Activated CD4-positive, alpha-beta T cell treated with anti-CD3 and anti-CD28 coated beads, Interleukin-2, amount 10 ng/mL, durations not matched to agents 7 days and 5 days (primary cell): Measurements from ENCODE around the gene CLN6. TPM values are rescaled to one million over a fixed set of nuclear protein-coding genes. Genes with fewer than 3 reads are reported as not detected.
"Not testable (repeated sequence)": the region's sequence is repeated elsewhere in the genome, so short reads cannot be mapped to it uniquely, and the experiment has no call there.

Source experiments
- CTCF ChIA-PET: fragments of 350-600 bp; sonication (Branson Sonifier 250); formaldehyde crosslinking; loops from one replicate; lab custom pipeline; 2021; ENCODE audit warnings: antibody characterized with exemption; lab: Charles Lee
- POLR2A ChIA-PET: fragments of 350-600 bp; sonication (Branson Sonifier 250); formaldehyde crosslinking; loops from one replicate; lab custom pipeline; 2021; ENCODE audit warnings: antibody characterized with exemption; lab: Charles Lee
- DNase-seq: peaks from one replicate; pipeline ENCODE4 v3.0.0-alpha.2; 2020
- H3K27ac Mint-ChIP-seq: one replicate; pipeline ENCODE4 v1.8.0; 2021; ENCODE audit warnings: mild to moderate bottlenecking, moderate library complexity, mixed read lengths
- H3K27me3 Mint-ChIP-seq: one replicate; pipeline ENCODE4 v1.8.0; 2021; ENCODE audit warnings: mixed read lengths
- H3K36me3 Mint-ChIP-seq: one replicate; pipeline ENCODE4 v1.8.0; 2021; ENCODE audit warnings: low read depth, mixed read lengths
- H3K4me1 Mint-ChIP-seq: one replicate; pipeline ENCODE4 v1.8.0; 2021; ENCODE audit warnings: mixed read lengths
- H3K4me3 Mint-ChIP-seq: one replicate; pipeline ENCODE4 v1.8.0; 2021; ENCODE audit warnings: mild to moderate bottlenecking, moderate library complexity, mixed read lengths
- H3K9me3 Mint-ChIP-seq: one replicate; pipeline ENCODE4 v1.8.0; 2021; ENCODE audit warnings: mixed read lengths
- total RNA-seq, 2 experiments: library from RNA; stranded (reverse); gene quantifications; one replicate each; pipeline ENCODE4 v1.2.3, GENCODE V29; 2021

Gene CLN6
- total RNA-seq, 2 experiments from 2014 or later = 57.6 to 61.9 TPM

DNA sequence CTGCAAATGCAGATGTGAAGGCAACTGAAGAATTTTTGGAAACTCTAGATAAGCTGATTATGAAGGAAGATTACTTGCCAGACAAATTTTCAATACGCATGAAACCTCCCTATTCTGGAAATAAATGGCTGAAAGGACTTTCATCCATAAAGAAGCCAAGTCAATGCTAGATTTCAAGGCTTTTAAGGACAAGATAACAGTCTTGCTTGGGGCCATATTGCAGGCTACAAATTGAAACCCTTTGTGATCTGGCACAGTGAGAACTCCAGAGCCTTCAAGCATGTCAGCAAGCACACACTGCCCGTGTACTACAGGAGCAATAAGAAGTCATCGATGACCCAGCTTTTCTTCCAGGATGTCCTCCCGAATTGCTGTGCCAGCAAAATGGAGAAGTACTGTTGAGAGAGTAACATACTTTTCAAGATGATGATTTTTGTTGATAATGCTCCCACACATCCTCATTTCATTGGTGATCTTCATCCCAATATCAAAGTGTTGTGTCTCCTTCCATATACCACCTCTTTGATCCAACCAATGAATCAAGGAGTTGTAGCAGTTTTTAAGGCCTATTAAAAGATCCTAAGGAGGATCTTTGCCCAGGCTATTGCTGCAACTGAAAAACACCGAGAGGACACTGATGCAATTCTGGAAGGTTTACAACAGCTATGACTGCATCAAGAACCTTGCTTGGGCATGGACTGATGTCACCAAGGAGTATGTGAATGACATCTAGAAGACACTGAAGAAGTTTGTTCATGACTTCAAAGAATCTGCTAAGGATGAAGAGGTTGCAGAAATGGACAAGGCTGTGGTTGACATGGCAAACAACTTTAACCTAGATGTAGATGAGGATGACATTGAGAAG lies 44.7 kb downstream of the CLN6 start:
- Mint-ChIP-seq H3K36me3 (peaks cover 68% of the 10 kb centered on the region), H3K9me3 (no peaks in the 10 kb centered on the region), H3K4me1 (peaks cover 2% of the 10 kb centered on the region), H3K27me3 (no peaks in the 10 kb centered on the region), H3K27ac (no peak overlapping the region), H3K4me3 (no peak overlapping the region)
- CTCF ChIA-PET = interaction anchor here (0.7 to 1.2 kb wide), 2 partner anchors 10 to 23 kb away, joined by 3 read pairs; no protein-coding TSS in a partner anchor
- POLR2A ChIA-PET = no interaction called here
- DNase-seq = no peak

DNA sequence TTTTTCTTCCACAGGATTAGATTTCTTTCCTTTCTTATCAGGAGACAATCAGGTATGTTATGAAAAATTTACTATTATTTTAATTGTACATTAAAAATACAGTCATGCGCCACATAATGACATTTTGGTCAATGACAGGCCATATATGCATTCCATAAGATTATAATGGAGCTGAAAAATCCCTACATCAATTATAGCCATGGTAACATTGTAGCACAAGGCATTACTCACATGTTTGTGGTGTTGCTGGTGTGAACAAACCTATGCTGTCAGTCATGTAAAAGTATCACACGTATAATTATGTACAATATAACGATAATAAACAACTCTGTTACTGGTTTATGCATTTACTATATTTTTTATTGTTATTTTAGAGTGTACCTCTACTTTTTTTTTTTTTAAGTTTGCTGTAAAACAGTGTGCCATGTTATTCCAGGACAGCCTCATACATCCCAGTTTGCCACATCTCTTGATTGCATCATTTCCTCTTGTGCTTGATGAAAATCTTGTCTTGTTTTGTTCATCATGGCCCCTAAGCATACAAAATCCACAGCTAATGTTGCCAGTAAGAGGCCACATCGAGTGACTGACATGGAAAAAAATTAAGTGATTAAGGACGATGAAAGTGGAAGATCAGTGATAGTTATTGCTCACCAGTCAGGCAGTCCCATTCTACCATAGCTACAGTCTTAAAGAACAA lies 45.8 kb downstream of the CLN6 start:
- H3K9me3 Mint-ChIP-seq = no peaks in the 10 kb centered on the region
- no peak overlapping the region for H3K4me3 Mint-ChIP-seq
- DNase-seq = no peak
- H3K27ac Mint-ChIP-seq = no peak overlapping the region
- no peaks in the 10 kb centered on the region for H3K27me3 Mint-ChIP-seq
- POLR2A ChIA-PET = no interaction called here
- CTCF ChIA-PET = no interaction called here
- H3K36me3 Mint-ChIP-seq = peaks cover 63% of the 10 kb centered on the region
- H3K4me1 Mint-ChIP-seq = peaks cover 2% of the 10 kb centered on the region

DNA sequence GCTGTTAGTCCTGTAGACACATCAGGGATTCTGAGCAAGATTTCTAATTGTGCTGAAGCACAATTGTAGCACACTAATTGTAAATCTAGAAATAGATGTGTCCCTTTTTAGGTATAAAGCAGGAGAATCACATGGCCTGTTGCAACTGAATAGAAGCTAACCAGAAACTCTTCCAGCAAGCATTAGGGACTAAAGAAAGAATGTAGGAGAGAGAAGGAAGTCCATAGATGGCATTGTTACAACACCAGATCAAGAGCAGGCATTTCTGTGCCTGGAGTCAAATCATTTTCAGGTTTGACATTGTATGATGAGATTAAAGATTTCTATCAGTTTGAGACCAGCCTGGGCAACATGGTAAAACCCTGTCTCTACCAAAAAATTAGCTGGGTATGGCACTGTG lies 51.8 kb downstream of the CLN6 start:
- no peak for DNase-seq
- Mint-ChIP-seq H3K4me3 (no peak overlapping the region), H3K9me3 (no peaks in the 10 kb centered on the region), H3K4me1 (peaks cover 3% of the 10 kb centered on the region), H3K36me3 (peaks cover 46% of the 10 kb centered on the region), H3K27me3 (no peaks in the 10 kb centered on the region), H3K27ac (no peak overlapping the region)
- ChIA-PET POLR2A (no interaction called here), CTCF (no interaction called here)

DNA sequence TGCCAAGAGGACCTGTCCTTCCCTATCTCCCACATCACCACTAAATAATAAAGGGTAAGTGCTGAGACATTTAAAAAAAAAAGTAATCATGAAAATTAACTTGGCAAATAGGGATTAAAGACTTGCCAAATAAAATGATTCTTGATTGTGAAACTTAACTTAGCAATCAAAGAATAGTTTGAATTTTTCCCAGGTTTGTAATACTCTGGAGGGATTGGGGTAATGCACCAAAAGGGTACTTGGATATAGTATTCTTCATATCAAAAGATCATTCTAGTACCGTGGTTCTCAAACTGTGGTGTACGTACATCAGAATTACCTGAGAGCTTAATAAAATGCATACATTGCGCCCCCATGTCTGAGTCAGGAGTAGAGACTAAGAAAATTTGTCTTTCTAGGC lies 52.9 kb downstream of the CLN6 start:
- Mint-ChIP-seq H3K4me3 (no peak overlapping the region), H3K27me3 (no peaks in the 10 kb centered on the region)

DNA sequence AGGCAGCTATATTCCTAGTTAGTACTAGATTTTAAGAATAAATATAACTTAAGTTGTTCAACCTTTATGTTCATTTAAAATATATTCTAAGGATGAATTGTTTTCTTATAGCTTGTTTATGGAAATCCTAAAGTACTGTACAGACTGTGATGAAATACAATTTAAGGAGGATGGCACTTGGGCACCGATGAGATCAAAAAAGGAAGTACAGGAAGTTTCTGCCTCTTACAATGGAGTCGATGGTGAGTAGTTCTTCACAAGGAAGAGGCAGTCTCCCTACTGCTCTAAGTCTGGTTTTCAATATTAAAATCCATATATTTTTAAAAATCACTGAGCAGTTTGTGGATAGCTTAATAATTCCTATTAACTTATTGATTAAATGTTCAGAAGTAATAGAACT lies 54.0 kb downstream of the CLN6 start:
- peaks cover 3% of the 10 kb centered on the region for H3K4me1 Mint-ChIP-seq
- H3K36me3 Mint-ChIP-seq = peaks cover 45% of the 10 kb centered on the region
- no peak for DNase-seq
- POLR2A ChIA-PET = no interaction called here
- no peaks in the 10 kb centered on the region for H3K9me3 Mint-ChIP-seq
- H3K27ac Mint-ChIP-seq = no peak overlapping the region
- CTCF ChIA-PET = interaction anchor here (0.7 to 1.0 kb wide), 2 partner anchors 13 to 94 kb away, joined by 3 to 4 read pairs; no protein-coding TSS in a partner anchor
- H3K27me3 Mint-ChIP-seq = no peaks in the 10 kb centered on the region
- H3K4me3 Mint-ChIP-seq = no peak overlapping the region

More for the DNA sequence above, 52.9 kb downstream of the CLN6 start:
- Mint-ChIP-seq H3K27ac (no peak overlapping the region), H3K9me3 (no peaks in the 10 kb centered on the region), H3K36me3 (peaks cover 48% of the 10 kb centered on the region), H3K4me1 (peaks cover 3% of the 10 kb centered on the region)
- POLR2A ChIA-PET = no interaction called here
- DNase-seq = no peak
- CTCF ChIA-PET = interaction anchor here (0.6 kb wide), 2 partner anchors 25 to 101 kb away, joined by 3 to 4 read pairs; no protein-coding TSS in a partner anchor

DNA sequence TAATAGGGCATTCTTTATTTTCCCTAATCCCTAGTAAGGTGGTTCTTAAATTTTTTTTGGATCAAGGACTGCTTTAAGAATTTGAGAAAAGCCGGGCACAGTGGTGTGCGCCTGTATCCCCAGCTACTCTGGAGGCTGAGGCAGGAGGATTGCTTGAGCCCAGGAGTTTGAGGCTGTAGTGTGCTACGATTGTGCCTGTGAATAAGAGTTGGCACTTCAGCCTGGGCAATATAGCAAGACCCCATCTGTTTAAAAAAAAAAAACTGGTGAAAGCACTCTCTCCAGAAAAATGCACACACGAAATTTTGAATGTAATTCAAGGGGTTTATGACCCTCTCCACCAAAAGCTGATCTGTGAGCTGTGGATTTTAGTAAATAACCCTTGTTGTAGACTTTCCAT lies 56.4 kb downstream of the CLN6 start:
- peaks cover 42% of the 10 kb centered on the region for H3K36me3 Mint-ChIP-seq
- no peak overlapping the region for H3K4me3 Mint-ChIP-seq
- H3K4me1 Mint-ChIP-seq = peaks cover 3% of the 10 kb centered on the region
- DNase-seq = no peak
- CTCF ChIA-PET = interaction anchor here (0.6 kb wide), 1 partner anchor 18 kb away, joined by 3 read pairs; no protein-coding TSS in a partner anchor
- POLR2A ChIA-PET = no interaction called here
- no peak overlapping the region for H3K27ac Mint-ChIP-seq
- H3K9me3 Mint-ChIP-seq = no peaks in the 10 kb centered on the region
- no peaks in the 10 kb centered on the region for H3K27me3 Mint-ChIP-seq

DNA sequence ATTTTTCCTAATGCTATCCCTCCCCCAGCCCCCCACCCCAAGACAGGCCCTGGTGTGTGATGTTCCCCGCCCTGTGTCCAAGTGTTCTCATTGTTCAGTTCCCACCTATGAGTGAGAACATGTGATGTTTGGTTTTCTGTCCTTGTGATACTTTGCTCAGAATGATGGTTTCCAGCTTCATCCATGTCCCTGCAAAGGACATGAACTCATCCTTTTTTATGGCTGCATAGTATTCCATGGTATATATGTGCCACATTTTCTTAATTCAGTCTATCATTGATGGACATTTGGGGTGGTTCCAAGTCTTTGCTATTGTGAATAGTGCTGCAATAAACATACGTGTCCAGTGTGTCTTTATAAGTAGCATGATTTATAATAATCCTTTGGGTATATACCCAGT lies 57.5 kb downstream of the CLN6 start:
- CTCF ChIA-PET, H3K4me1 Mint-ChIP-seq, H3K27ac Mint-ChIP-seq, H3K9me3 Mint-ChIP-seq, H3K4me3 Mint-ChIP-seq, H3K27me3 Mint-ChIP-seq, DNase-seq, POLR2A ChIA-PET: not testable (repeated sequence)
- peaks cover 34% of the 10 kb centered on the region for H3K36me3 Mint-ChIP-seq

DNA sequence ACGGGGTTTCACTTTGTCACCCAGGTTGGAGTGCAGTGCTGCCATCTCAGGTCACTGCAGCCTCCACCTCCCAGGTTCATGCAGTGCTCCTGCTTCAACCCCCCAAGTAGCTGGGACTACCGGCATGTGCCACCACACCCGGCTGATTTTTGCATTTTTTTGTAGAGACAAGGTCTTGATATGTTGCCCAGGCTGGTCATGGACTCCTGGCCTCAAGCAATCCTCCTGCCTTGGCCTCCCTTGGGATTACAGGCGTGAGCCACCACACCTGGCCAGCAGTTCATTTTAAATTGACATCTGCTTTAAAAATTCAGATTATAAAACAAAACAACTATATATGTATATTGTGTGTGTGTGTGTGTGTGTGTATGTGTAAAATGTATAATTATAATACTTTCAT lies 62.7 kb downstream of the CLN6 start:
- Mint-ChIP-seq H3K9me3 (peaks cover 3% of the 10 kb centered on the region), H3K36me3 (peaks cover 39% of the 10 kb centered on the region), H3K27me3 (no peaks in the 10 kb centered on the region), H3K27ac (no peak overlapping the region), H3K4me1 (no peaks in the 10 kb centered on the region), H3K4me3 (no peak overlapping the region)
- POLR2A ChIA-PET = no interaction called here
- DNase-seq = no peak
- CTCF ChIA-PET = interaction anchor here (0.6 kb wide), 1 partner anchor 101 kb away, joined by 5 read pairs; no protein-coding TSS in a partner anchor

DNA sequence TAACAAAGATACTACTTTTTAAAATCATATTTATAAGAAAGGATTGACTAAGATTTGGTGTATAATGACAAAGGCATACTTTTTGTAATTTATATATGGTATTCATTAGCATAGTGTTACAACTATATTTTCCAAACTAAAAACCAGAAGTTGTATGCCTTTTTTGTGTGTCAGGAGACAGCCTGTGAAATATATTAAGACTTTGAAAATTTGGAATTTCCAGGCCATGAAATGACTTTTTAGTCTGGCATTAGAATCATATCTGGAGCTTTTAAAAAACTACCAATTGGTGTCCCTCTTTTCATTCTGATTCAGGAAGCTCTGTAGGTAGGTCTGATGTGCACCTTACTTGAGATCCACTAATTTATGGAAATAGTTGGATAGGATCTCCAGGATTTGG lies 66.3 kb downstream of the CLN6 start:
- POLR2A ChIA-PET = no interaction called here
- H3K27ac Mint-ChIP-seq = no peak overlapping the region
- no peaks in the 10 kb centered on the region for H3K4me1 Mint-ChIP-seq

DNA sequence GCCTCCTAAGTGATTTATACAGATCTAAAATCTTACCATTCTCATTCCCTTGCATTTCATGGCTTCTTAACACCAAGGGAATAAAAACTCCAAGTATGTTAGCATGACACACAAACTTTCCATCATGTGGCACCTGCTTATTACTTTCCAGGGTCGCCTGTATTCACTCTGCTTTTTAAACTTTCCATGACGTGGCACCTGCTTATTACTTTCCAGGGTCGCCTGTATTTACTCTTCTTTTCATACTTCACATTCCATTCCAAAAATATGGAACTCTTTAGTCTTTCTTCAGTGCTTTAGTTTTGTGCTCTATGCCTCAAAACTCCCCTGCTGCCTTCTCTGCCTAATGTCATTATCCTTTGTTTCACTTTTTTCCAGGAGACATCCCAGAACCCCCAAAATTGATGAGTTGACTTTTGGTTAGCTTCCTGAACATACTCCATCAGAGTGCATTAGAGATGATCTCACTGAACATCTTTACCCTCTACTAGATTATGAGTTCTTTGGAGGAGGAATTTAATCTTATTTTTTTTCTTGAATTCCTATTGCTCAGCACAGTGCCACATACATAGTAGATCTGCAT lies 71.4 kb downstream of the CLN6 start:
- Mint-ChIP-seq H3K36me3 (peaks cover 46% of the 10 kb centered on the region), H3K27me3 (no peaks in the 10 kb centered on the region), H3K9me3 (peaks cover 11% of the 10 kb centered on the region), H3K27ac (no peak overlapping the region), H3K4me3 (no peak overlapping the region), H3K4me1 (no peaks in the 10 kb centered on the region)
- CTCF ChIA-PET = no interaction called here
- DNase-seq = no peak
- POLR2A ChIA-PET = no interaction called here

More for the DNA sequence above, 66.3 kb downstream of the CLN6 start:
- H3K36me3 Mint-ChIP-seq = peaks cover 50% of the 10 kb centered on the region
- H3K27me3 Mint-ChIP-seq = no peaks in the 10 kb centered on the region
- no peak overlapping the region for H3K4me3 Mint-ChIP-seq
- CTCF ChIA-PET = interaction anchor here (0.9 kb wide), 1 partner anchor 12 kb away, joined by 3 read pairs; no protein-coding TSS in a partner anchor
- DNase-seq = no peak
- H3K9me3 Mint-ChIP-seq = peaks cover 11% of the 10 kb centered on the region

DNA sequence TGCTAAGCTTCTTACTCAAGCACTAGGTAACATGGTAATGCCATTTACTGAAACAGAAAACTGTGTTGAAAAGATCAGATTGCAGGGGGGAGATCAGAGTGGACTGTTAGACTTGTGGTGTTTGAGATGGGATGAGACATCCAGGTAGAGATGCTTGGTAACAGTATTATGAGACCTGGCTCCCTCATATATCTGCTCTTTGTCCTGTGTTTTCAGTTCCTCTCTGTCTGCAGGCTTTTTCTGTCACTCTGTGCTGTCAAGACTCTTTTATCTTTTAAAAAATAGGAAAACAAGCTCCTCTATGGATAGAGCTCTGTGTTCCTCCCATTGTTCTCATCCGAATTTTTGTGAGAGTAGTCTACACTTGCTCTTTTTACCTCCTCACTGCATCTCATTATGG lies 72.5 kb downstream of the CLN6 start:
- DNase-seq = no peak
- H3K27me3 Mint-ChIP-seq = no peaks in the 10 kb centered on the region
- peaks cover 44% of the 10 kb centered on the region for H3K36me3 Mint-ChIP-seq
- CTCF ChIA-PET = no interaction called here
- H3K27ac Mint-ChIP-seq = no peak overlapping the region
- peaks cover 9% of the 10 kb centered on the region for H3K9me3 Mint-ChIP-seq
- H3K4me1 Mint-ChIP-seq = no peaks in the 10 kb centered on the region
- no peak overlapping the region for H3K4me3 Mint-ChIP-seq
- POLR2A ChIA-PET = no interaction called here
